H1 (cell line): ENCODE data around the gene TCF7L1. TPM values are rescaled to one million over a fixed set of nuclear protein-coding genes. Genes with fewer than 3 reads are reported as not detected.

ENCODE experiments used
- CTCF ChIA-PET: fragments of 300-600 bp; sonication (Branson Sonifier 250); formaldehyde crosslinking; loops from one replicate; lab custom pipeline; 2021; ENCODE audit not compliant: partially characterized antibody; lab: Charles Lee
- POLR2A ChIA-PET: fragments of 300-600 bp; sonication (Branson Sonifier 250); formaldehyde crosslinking; loops from one replicate; lab custom pipeline; 2021; ENCODE audit warnings: inconsistent platforms; ENCODE audit not compliant: partially characterized antibody; lab: Charles Lee
- DNase-seq, 2 experiments: peaks; one replicate each; pipeline versions ENCODE4 v3.0.0 to v3.0.0-alpha.2; 2010 to 2022; ENCODE audit warnings: low spot score in 2 of 2, low read depth in 1 of 2, mixed read lengths in 1 of 2
- FAIRE-seq: peaks from 2 replicates; lab custom pipeline; 2011; peaks lifted over from hg19 to GRCh38; lab: Jason Lieb, UNC
- H2AFZ ChIP-seq: 2 replicates; pipeline ENCODE4 v1.8.1; 2012; ENCODE audit warnings: low read length, inconsistent platforms
- H2AK5ac ChIP-seq: 2 replicates; pipeline ENCODE4 v1.6.1; 2013; ENCODE audit warnings: low read depth, low read length
- H2BK120ac ChIP-seq: replicated peaks from 2 replicates; pipeline ENCODE3; 2013; ENCODE audit warnings: low read depth, low read length, inconsistent platforms
- H2BK12ac ChIP-seq: 2 replicates; pipeline ENCODE4 v1.6.1; 2013; ENCODE audit warnings: low read depth, low read length
- H2BK15ac ChIP-seq: 2 replicates; pipeline ENCODE4 v1.6.1; 2013; ENCODE audit warnings: low read length
- H2BK20ac ChIP-seq: 2 replicates; pipeline ENCODE4 v1.6.1; 2013; ENCODE audit warnings: low read length
- H2BK5ac ChIP-seq: 2 replicates; pipeline ENCODE4 v1.6.1; 2013; ENCODE audit warnings: low read depth, low read length
- H3K14ac ChIP-seq: 2 replicates; pipeline ENCODE4 v1.6.1; 2013; ENCODE audit warnings: inconsistent platforms; ENCODE audit not compliant: insufficient read length
- H3K18ac ChIP-seq: 2 replicates; pipeline ENCODE4 v1.6.1; 2013; ENCODE audit warnings: low read length; ENCODE audit errors: extremely low read depth
- H3K23ac ChIP-seq: 2 replicates; pipeline ENCODE4 v1.6.1; 2013; ENCODE audit warnings: inconsistent platforms; ENCODE audit not compliant: insufficient read length
- H3K23me2 ChIP-seq: 2 replicates; pipeline ENCODE4 v1.6.1; 2013; ENCODE audit warnings: low read depth, low read length
- H3K27ac ChIP-seq: 2 replicates; pipeline ENCODE4 v1.6.1; 2011; ENCODE audit warnings: low read depth, low read length, inconsistent platforms
- H3K27me3 ChIP-seq, 4 experiments: replicated peaks in 1 of 4; 1 replicate in 1 of 4; 2 replicates in 3 of 4; pipeline versions ENCODE4 v1.6.1 to v1.8.1; 2011 to 2013; ENCODE audit warnings: low read length in 3 of 4, mild to moderate bottlenecking in 3 of 4, inconsistent platforms in 2 of 4, mixed read lengths in 2 of 4, moderate library complexity in 1 of 4; ENCODE audit not compliant: control insufficient read depth in 3 of 4, insufficient read depth in 3 of 4; ENCODE audit errors: extremely low read depth in 1 of 4
- H3K36me3 ChIP-seq, 4 experiments: 2 replicates each; pipeline versions ENCODE4 v1.6.1 to v1.8.1; 2011 to 2013; ENCODE audit warnings: mild to moderate bottlenecking in 4 of 4, low read length in 3 of 4, moderate library complexity in 2 of 4, control low read depth in 1 of 4, inconsistent platforms in 1 of 4; ENCODE audit not compliant: insufficient read depth in 4 of 4, control insufficient read depth in 2 of 4
- H3K4ac ChIP-seq: replicated peaks from 2 replicates; pipeline ENCODE3; 2013; ENCODE audit warnings: low read length, low read depth, mixed read lengths, inconsistent platforms; ENCODE audit not compliant: insufficient read length
- H3K4me1 ChIP-seq, 4 experiments: replicated peaks in 1 of 4; 1 replicate in 1 of 4; 2 replicates in 3 of 4; pipeline versions ENCODE4 v1.6.1 to v1.8.1; 2011 to 2013; ENCODE audit warnings: low read length in 3 of 4, inconsistent platforms in 2 of 4, mixed read lengths in 1 of 4; ENCODE audit not compliant: insufficient read depth in 4 of 4, control insufficient read depth in 3 of 4
- H3K4me2 ChIP-seq, 2 experiments: 2 replicates each; pipeline versions ENCODE4 v1.6.1 to v1.8.1; 2011 to 2013; ENCODE audit warnings: low read depth in 2 of 2, low read length in 2 of 2, control low read depth in 1 of 2, inconsistent platforms in 1 of 2, mild to moderate bottlenecking in 1 of 2; ENCODE audit not compliant: insufficient read depth in 1 of 2
- H3K4me3 ChIP-seq, 4 experiments: fragments of 200-600, 300-600 bp in 1 of 4; sonication (generic), shearing (Covaris generic), sonication (Bioruptor Twin) in 1 of 4; 2 replicates each; pipeline versions ENCODE4 v1.5.1 to v1.8.1; 2011 to 2016; ENCODE audit warnings: low read length in 4 of 4, low read depth in 3 of 4, control low read depth in 2 of 4, inconsistent platforms in 2 of 4, mild to moderate bottlenecking in 2 of 4, mixed read lengths in 1 of 4, moderate library complexity in 1 of 4; ENCODE audit not compliant: insufficient read depth in 2 of 4; ENCODE audit errors: extremely low read depth in 1 of 4
- H3K56ac ChIP-seq: replicated peaks from 2 replicates; pipeline ENCODE3; 2013; ENCODE audit warnings: low read depth, mild to moderate bottlenecking, mixed read lengths, low read length, inconsistent platforms; ENCODE audit not compliant: insufficient read length
- H3K79me1 ChIP-seq: 2 replicates; pipeline ENCODE4 v1.6.1; 2013; ENCODE audit warnings: low read depth, low read length, control low read depth
- H3K79me2 ChIP-seq, 2 experiments: 2 replicates each; pipeline versions ENCODE4 v1.6.1 to v1.8.1; 2012 to 2013; ENCODE audit warnings: low read length in 2 of 2, mild to moderate bottlenecking in 2 of 2, inconsistent platforms in 1 of 2; ENCODE audit not compliant: insufficient read depth in 2 of 2, control insufficient read depth in 1 of 2
- H3K9ac ChIP-seq, 4 experiments: replicated peaks in 1 of 4; 1 replicate in 1 of 4; 2 replicates in 3 of 4; pipeline versions ENCODE4 v1.6.1 to v1.8.1; 2011 to 2013; ENCODE audit warnings: low read depth in 3 of 4, low read length in 3 of 4, control low read depth in 2 of 4, mild to moderate bottlenecking in 2 of 4, moderate library complexity in 2 of 4, inconsistent platforms in 1 of 4; ENCODE audit errors: extremely low read depth in 1 of 4
- H3K9me3 ChIP-seq, 2 experiments: 2 replicates each; pipeline versions ENCODE4 v1.6.1 to v1.8.1; 2012 to 2013; ENCODE audit warnings: mild to moderate bottlenecking in 2 of 2, moderate library complexity in 2 of 2, control low read depth in 1 of 2, inconsistent platforms in 1 of 2, low read depth in 1 of 2, low read length in 1 of 2, mixed read lengths in 1 of 2; ENCODE audit not compliant: insufficient read depth in 2 of 2
- H4K20me1 ChIP-seq, 2 experiments: replicated peaks in 1 of 2; 2 replicates each; pipeline versions ENCODE3 to v1.8.1; 2011 to 2013; ENCODE audit warnings: inconsistent platforms in 2 of 2, low read length in 2 of 2, mild to moderate bottlenecking in 1 of 2; ENCODE audit not compliant: insufficient read depth in 2 of 2, control insufficient read depth in 1 of 2
- H4K5ac ChIP-seq: 2 replicates; pipeline ENCODE4 v1.6.1; 2013; ENCODE audit warnings: low read length, low read depth, mixed read lengths, inconsistent platforms; ENCODE audit not compliant: insufficient read length
- H4K8ac ChIP-seq: 2 replicates; pipeline ENCODE4 v1.8.0; 2013; ENCODE audit warnings: mild to moderate bottlenecking, moderate library complexity, low read length, inconsistent platforms; ENCODE audit not compliant: insufficient read depth; ENCODE audit errors: extremely low read depth
- H4K91ac ChIP-seq: replicated peaks from 2 replicates; pipeline ENCODE3; 2013; ENCODE audit warnings: low read length, mixed read lengths, inconsistent platforms; ENCODE audit not compliant: insufficient read length
- FOSL1 ChIP-seq: IDR thresholded peaks from 2 replicates; pipeline ENCODE4 v1.6.1; 2011; ENCODE audit warnings: mild to moderate bottlenecking, low read depth, low read length, moderate library complexity; ENCODE audit not compliant: insufficient read depth
- GTF2F1 ChIP-seq: IDR thresholded peaks from 2 replicates; pipeline ENCODE4 v1.6.1; 2012; ENCODE audit warnings: low read depth, low read length, improper control_type of control experiment, borderline replicate concordance
- POLR2A ChIP-seq, 2 experiments: IDR thresholded peaks; 1 replicate in 1 of 2; 2 replicates in 1 of 2; pipeline ENCODE4 v1.6.1; 2011; ENCODE audit warnings: low read depth in 2 of 2, low read length in 2 of 2, mild to moderate bottlenecking in 2 of 2; ENCODE audit errors: control extremely low read depth in 1 of 2
- WGBS, 2 experiments: shearing (Covaris generic) in 1 of 2; methylation state at CpG; one replicate each; pipeline versions ENCODE4 v1.1.6 to v1.1.7; 2013 to 2015; ENCODE audit warnings: low lambda C conversion rate in 2 of 2, mixed read lengths in 2 of 2, inconsistent platforms in 1 of 2, low coverage in 1 of 2, missing lambda C conversion rate in 1 of 2; ENCODE audit not compliant: insufficient replicate concordance in 2 of 2, insufficient coverage in 1 of 2, insufficient read length in 1 of 2; ENCODE audit errors: extremely low coverage in 1 of 2, missing lambda C conversion rate in 1 of 2; 5-methylcytosine and 5-hydroxymethylcytosine counted together
- polyA plus RNA-seq, 7 experiments: library from polyadenylated mRNA; depleted of rRNA in 3 of 7; stranded (reverse) in 5 of 7; unstranded in 2 of 7; fragments of >200 nt in 5 of 7; fragments of 200-250 nt in 2 of 7; gene quantifications; 1 replicate in 5 of 7; 2 replicates in 1 of 7; 4 replicates in 1 of 7; pipeline versions ENCODE4 v1.2.1 to v1.2.3, GENCODE V29; 2011 to 2013; ENCODE audit warnings: missing spikeins in 2 of 7, mixed read lengths in 2 of 7
- total RNA-seq: library from RNA; stranded (reverse); fragmentation: NEBNext Ultra II Directional; extraction: Animal tissue kit (Norgen Biotek cat#: 25700); gene quantifications from 2 replicates; pipeline ENCODE4 v1.2.1, GENCODE V29; 2021

The TCF7L1 gene
- total and polyA plus RNA-seq, 2 of the 8 experiments (the other 6 are each of a cell fraction or from before 2014, with no cell fraction given) = 27.5 to 108 TPM

DNA sequence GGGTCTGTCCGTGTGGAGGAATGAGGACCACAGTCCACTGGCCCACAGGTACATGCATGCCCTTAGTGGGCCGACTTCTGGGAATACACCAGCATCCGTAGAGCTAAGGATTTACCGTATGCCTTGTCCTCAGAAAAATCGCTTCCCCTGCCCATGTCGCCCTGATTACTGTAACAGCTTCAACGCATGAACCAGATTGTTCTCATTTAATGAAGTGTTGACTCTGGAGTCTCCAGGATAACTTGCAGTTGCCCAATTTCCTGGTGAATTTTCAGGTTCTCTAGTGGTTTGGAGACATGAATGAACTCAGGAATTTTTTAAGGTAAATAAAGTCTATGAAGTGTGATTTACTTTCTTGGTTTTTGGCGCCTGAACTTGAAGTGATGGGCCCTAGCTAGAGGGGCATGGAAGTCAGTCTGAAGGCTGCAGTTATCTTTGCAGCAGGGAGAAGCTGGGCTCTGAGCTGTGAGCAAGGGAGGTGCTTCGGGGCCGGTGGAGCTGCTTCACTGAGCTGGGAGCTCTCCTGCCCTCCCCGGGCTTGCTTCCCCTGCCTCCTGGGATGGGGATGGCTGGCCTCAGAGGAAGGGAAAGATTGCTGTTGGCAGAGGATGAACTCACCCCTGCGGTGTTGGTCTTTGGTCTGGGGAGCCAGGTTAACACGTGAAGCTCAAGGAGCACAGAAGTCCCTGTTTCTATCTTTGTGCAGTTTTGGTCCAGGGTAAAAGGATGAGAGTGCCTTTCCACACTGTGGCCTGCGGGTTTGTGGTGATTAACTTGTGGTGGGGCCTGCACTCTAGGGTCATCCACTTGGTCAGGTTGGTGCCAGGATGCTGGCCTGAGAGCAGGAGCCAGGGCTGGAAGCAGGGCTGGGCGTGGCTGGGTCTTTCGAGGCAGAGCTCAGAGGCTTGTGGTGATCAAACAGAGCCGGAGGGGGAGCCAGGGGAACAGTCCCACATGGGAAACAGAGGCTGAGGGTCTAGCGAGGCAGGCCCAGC, 28.1 kb downstream of the TCF7L1 start:
- H3K36me3 ChIP-seq = no peaks in the 10 kb centered on the region
- H4K20me1 ChIP-seq = peaks cover 55 to 58% of the 10 kb centered on the region in 2 experiments
- H3K4me2 ChIP-seq = peak overlapping the region; percentile 2 to 11; a peak in 2 of 4 replicates
- H2AK5ac ChIP-seq = no peak overlapping the region
- H3K14ac ChIP-seq = peak overlapping the region; percentile 1
- no peak for DNase-seq
- no peak overlapping the region for H3K4me3 ChIP-seq
- H3K79me2 ChIP-seq = peaks cover 37 to 100% of the 10 kb centered on the region in 2 experiments
- H2BK20ac ChIP-seq = no peak overlapping the region
- no peak overlapping the region; the same call in 1 of the 2 replicates for H2BK5ac ChIP-seq
- H3K4ac ChIP-seq = no peak overlapping the region
- peak overlapping the region; percentile 50; the same call in 1 of the 2 replicates for H2BK15ac ChIP-seq
- H3K9me3 ChIP-seq = no peaks in the 10 kb centered on the region
- no peak overlapping the region; a peak in 1 of 7 replicates for H3K9ac ChIP-seq
- H2AFZ ChIP-seq = no peak overlapping the region
- no peak overlapping the region for H3K23ac ChIP-seq
- H4K91ac ChIP-seq = no peak overlapping the region
- H3K27ac ChIP-seq = no peak overlapping the region
- no peak overlapping the region for H3K56ac ChIP-seq
- ChIA-PET CTCF (interaction anchor here (0.6 to 6.8 kb wide), 24 partner anchors 10 to 197 kb away, joined by 3 to 57 read pairs (median 4); partner anchors contain the start of gene TCF7L1), POLR2A (interaction anchor here (0.8 to 4.6 kb wide), 13 partner anchors 9 to 95 kb away, joined by 3 to 29 read pairs (median 5); partner anchors contain the start of gene TCF7L1)
- no peaks in the 10 kb centered on the region for H3K23me2 ChIP-seq
- H3K4me1 ChIP-seq = peaks cover 15 to 47% (median 28%) of the 10 kb centered on the region in 4 experiments
- H2BK12ac ChIP-seq = peak overlapping the region; percentile 55; the same call in 1 of the 2 replicates
- H3K18ac ChIP-seq = no peak overlapping the region
- H3K27me3 ChIP-seq = no peaks in the 10 kb centered on the region; a peak in 1 of 7 replicates
- TF ChIP-seq FOSL1 = no peak
- no peak for TF ChIP-seq GTF2F1
- no peak for TF ChIP-seq POLR2A (IDR thresholded peaks at IDR 0.05; ENCODE audit: control extremely low read depth in 1 of 2, low read depth in 2 of 2, low read length in 2 of 2)
- 86% methylated on average over 18 of the region's 18 CpGs; no CpG with 5 or more reads in 1 of the 2 experiments for WGBS, 2 experiments
- FAIRE-seq = no peak
- peak overlapping the region; percentile 1 for H4K5ac ChIP-seq
- H3K79me1 ChIP-seq = peaks cover 30% of the 10 kb centered on the region
- H4K8ac ChIP-seq = peak overlapping the region; percentile 15
- no peak overlapping the region for H2BK120ac ChIP-seq
